GM06990 (cell line): ENCODE data around the gene CFTR.

Experiments used
- DNase-seq: peaks from one replicate; pipeline ENCODE4 v3.0.0-alpha.2; 2011; ENCODE audit not compliant: insufficient read length; ENCODE audit errors: extremely low read depth
- H3K27me3 ChIP-seq: replicated peaks from 2 replicates; pipeline ENCODE4 v1.6.0; 2011; ENCODE audit warnings: low read length; ENCODE audit not compliant: control insufficient read depth, insufficient read depth
- H3K36me3 ChIP-seq: 2 replicates; pipeline ENCODE4 v1.5.1; 2011; ENCODE audit warnings: low read length; ENCODE audit not compliant: control insufficient read depth, insufficient read depth
- H3K4me3 ChIP-seq: replicated peaks from 2 replicates; pipeline ENCODE4 v1.5.1; 2011; ENCODE audit warnings: low read depth, mild to moderate bottlenecking, control low read depth, low read length
- CTCF ChIP-seq: IDR thresholded peaks from 2 replicates; pipeline ENCODE4 v1.5.1; 2011; ENCODE audit warnings: low read length, control low read depth, mild to moderate bottlenecking, inconsistent platforms; ENCODE audit not compliant: insufficient read depth, poor library complexity, severe bottlenecking

CFTR gene

GRCh38 chr7:117630907-117631564, 151.2 kb downstream of the CFTR start:
- TF ChIP-seq CTCF = no peak
- no peaks in the 10 kb centered on the region for H3K27me3 ChIP-seq
- DNase-seq = no peak
- H3K36me3 ChIP-seq = no peaks in the 10 kb centered on the region
- no peak overlapping the region for H3K4me3 ChIP-seq

GRCh38 chr7:117631652-117632051, 151.8 kb downstream of the CFTR start:
- DNase-seq = no peak
- Histone ChIP-seq H3K36me3 (no peaks in the 10 kb centered on the region), H3K4me3 (no peak overlapping the region), H3K27me3 (no peaks in the 10 kb centered on the region)
- TF ChIP-seq CTCF = no peak

GRCh38 chr7:117637937-117638336, 158.1 kb downstream of the CFTR start:
- no peak for DNase-seq
- Histone ChIP-seq H3K27me3 (no peaks in the 10 kb centered on the region), H3K4me3 (no peak overlapping the region), H3K36me3 (no peaks in the 10 kb centered on the region)
- TF ChIP-seq CTCF = no peak

GRCh38 chr7:117639966-117640365, 160.1 kb downstream of the CFTR start:
- Histone ChIP-seq H3K36me3 (no peaks in the 10 kb centered on the region), H3K4me3 (no peak overlapping the region), H3K27me3 (no peaks in the 10 kb centered on the region)
- no peak for TF ChIP-seq CTCF
- no peak for DNase-seq

GRCh38 chr7:117640465-117640864, 160.6 kb downstream of the CFTR start:
- no peak for TF ChIP-seq CTCF
- Histone ChIP-seq H3K27me3 (no peaks in the 10 kb centered on the region), H3K4me3 (no peak overlapping the region), H3K36me3 (no peaks in the 10 kb centered on the region)
- no peak for DNase-seq
